ENCODE results near the gene SENP5. TPM values are rescaled to one million over a fixed set of nuclear protein-coding genes. Genes with fewer than 3 reads are reported as not detected.

SENP5 gene
- polyA plus RNA-seq, 4 donors = 4.9 to 20.3 (median 5.4) TPM

Other genes with a start within 250 kb of the SENP5 start
- 1 to 10 TPM in 2 of 4 donors, under 1 TPM in 1, not detected in 1; 0.54 to 4.1 (median 1.5) TPM for gene NRROS, start 228.2 kb upstream of the SENP5 start, polyA plus RNA-seq
- 1 to 10 TPM in 1 of 4 donors, under 1 TPM in 2, not detected in 1; 0.22 to 1.6 (median 0.75) TPM for gene CEP19, start 155.7 kb upstream of the SENP5 start, polyA plus RNA-seq
- gene PIGX, start 155.5 kb upstream of the SENP5 start, polyA plus RNA-seq = 10 to 100 TPM; 11.9 to 26.6 (median 13.2) TPM
- gene PAK2, start 128.1 kb upstream of the SENP5 start, polyA plus RNA-seq = 10 to 100 TPM; 22.9 to 41.9 (median 24.5) TPM
- 100 to 1,000 TPM in 1 of 4 donors, 10 to 100 TPM in 3; 28.6 to 111 (median 38.1) TPM for gene NCBP2, start 74.6 kb downstream of the SENP5 start, polyA plus RNA-seq
- 10 to 100 TPM in 1 of 4 donors, 1 to 10 TPM in 3; 1.1 to 78.4 (median 2.9) TPM for gene PIGZ, start 100.9 kb downstream of the SENP5 start, polyA plus RNA-seq
- gene MELTF, start 161.9 kb downstream of the SENP5 start, polyA plus RNA-seq = 100 to 1,000 TPM in 1 of 4 donors, 1 to 10 TPM in 3; 6.5 to 480 (median 8.4) TPM

Measured in small intestine (tissue), 4 donors.